Stimulated activated CD4-positive, alpha-beta T cell treated with anti-CD3 and anti-CD28 coated beads, TNF-alpha, amount 100 ng/mL, for 48 hours (primary cell): ENCODE measurements around the gene ASTN2.

Experiments used
- DNase-seq, 3 donors: peaks; one replicate each; pipeline ENCODE4 v3.0.0-alpha.2; 2020; ENCODE audit warnings: low read depth in 3 of 3

ASTN2 gene

GRCh38 chr9:116541402-116541801 lies 873.5 kb downstream of the ASTN2 start:
- DNase-seq = no peak

- DNase-seq = no peak
These were observed 875.3 kb downstream of the ASTN2 start for GRCh38 chr9:116539549-116539948.

GRCh38 chr9:116525611-116526010 lies 889.2 kb downstream of the ASTN2 start:
- no peak for DNase-seq

- DNase-seq = no peak
These were observed 889.9 kb downstream of the ASTN2 start for GRCh38 chr9:116524778-116525470.

- no peak for DNase-seq
These were observed 894.6 kb downstream of the ASTN2 start for GRCh38 chr9:116520218-116520617.

- DNase-seq = no peak
These were observed 898.4 kb downstream of the ASTN2 start for GRCh38 chr9:116516456-116516855.

GRCh38 chr9:116515541-116515940 lies 899.3 kb downstream of the ASTN2 start:
- DNase-seq = no peak

GRCh38 chr9:116506685-116507084 lies 908.2 kb downstream of the ASTN2 start:
- no peak for DNase-seq

- DNase-seq = no peak
These were observed 909.9 kb downstream of the ASTN2 start for GRCh38 chr9:116504893-116505480.

GRCh38 chr9:116504081-116504480 lies 910.8 kb downstream of the ASTN2 start:
- no peak for DNase-seq

- DNase-seq = no peak
These were observed 912.1 kb downstream of the ASTN2 start for GRCh38 chr9:116502746-116503145.

GRCh38 chr9:116501871-116502270 lies 913.0 kb downstream of the ASTN2 start:
- DNase-seq = no peak

GRCh38 chr9:116499986-116500871 lies 914.6 kb downstream of the ASTN2 start:
- DNase-seq = no peak

GRCh38 chr9:116499434-116499833 lies 915.4 kb downstream of the ASTN2 start:
- no peak for DNase-seq

- no peak for DNase-seq
These were observed 917.6 kb downstream of the ASTN2 start for GRCh38 chr9:116497095-116497890.

GRCh38 chr9:116496167-116496566 lies 918.7 kb downstream of the ASTN2 start:
- no peak for DNase-seq

- no peak for DNase-seq
These were observed 919.1 kb downstream of the ASTN2 start for GRCh38 chr9:116495725-116496124.

GRCh38 chr9:116494815-116495634 lies 919.8 kb downstream of the ASTN2 start:
- DNase-seq = peak; percentile 3 to 31 (median 21)

GRCh38 chr9:116493183-116493860 lies 921.5 kb downstream of the ASTN2 start:
- no peak for DNase-seq

- DNase-seq = no peak
These were observed 923.2 kb downstream of the ASTN2 start for GRCh38 chr9:116491659-116492058.
